Anterior cingulate cortex (tissue), 58 donors: ENCODE data around the gene MIB2.
A peak's percentile ranks its signal among the peaks of the same experiment; 100 is the strongest.

Experiments
- DNase-seq, 58 donors: peaks; one replicate each; lab custom pipeline; 2025; lab: John Stamatoyannopoulos, UW

The MIB2 gene

GRCh38 chr1:1597275-1597930, 17.9 kb upstream of the MIB2 start:
- DNase-seq = no peak

DNA sequence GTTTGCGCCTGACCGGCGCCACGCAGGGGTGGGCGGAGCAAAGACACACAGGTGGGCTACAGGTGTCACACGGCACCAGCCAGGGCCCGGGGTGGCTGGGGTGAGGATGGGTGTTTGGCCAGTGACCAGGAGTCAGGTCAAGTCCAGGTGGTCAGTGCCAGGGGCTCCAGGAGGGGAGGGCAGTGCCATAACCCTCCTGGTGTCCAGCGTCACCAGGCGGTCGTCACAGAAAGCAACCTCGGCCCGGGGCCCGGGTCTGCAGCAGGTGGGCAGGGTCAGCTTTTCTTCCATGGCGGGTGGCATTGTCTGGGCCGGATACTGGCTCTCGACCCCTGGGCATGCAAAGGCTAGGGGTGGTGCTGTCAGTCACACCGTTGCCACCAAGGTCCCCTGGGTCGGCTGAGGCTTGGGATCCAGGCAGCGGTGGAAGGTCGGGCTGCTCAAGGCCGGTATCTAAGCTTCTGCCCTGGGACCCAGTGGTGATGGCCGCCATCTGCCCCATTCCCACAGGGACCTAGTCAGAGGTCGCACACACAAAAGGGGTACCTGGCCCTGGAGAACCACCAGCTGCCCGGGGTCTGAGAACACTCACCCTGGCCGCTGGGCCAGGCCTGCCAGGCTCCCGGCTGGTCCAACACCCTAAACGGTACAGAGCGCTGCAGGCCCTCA, 17.1 kb upstream of the MIB2 start:
- no peak for DNase-seq

- DNase-seq = no peak
Observed at GRCh38 chr1:1598720-1599029, 16.6 kb upstream of the MIB2 start.

- DNase-seq = peak in 6 of 58 donors; percentile 9 to 41 (median 18)
Observed at GRCh38 chr1:1599030-1599934, 16.0 kb upstream of the MIB2 start.

DNA sequence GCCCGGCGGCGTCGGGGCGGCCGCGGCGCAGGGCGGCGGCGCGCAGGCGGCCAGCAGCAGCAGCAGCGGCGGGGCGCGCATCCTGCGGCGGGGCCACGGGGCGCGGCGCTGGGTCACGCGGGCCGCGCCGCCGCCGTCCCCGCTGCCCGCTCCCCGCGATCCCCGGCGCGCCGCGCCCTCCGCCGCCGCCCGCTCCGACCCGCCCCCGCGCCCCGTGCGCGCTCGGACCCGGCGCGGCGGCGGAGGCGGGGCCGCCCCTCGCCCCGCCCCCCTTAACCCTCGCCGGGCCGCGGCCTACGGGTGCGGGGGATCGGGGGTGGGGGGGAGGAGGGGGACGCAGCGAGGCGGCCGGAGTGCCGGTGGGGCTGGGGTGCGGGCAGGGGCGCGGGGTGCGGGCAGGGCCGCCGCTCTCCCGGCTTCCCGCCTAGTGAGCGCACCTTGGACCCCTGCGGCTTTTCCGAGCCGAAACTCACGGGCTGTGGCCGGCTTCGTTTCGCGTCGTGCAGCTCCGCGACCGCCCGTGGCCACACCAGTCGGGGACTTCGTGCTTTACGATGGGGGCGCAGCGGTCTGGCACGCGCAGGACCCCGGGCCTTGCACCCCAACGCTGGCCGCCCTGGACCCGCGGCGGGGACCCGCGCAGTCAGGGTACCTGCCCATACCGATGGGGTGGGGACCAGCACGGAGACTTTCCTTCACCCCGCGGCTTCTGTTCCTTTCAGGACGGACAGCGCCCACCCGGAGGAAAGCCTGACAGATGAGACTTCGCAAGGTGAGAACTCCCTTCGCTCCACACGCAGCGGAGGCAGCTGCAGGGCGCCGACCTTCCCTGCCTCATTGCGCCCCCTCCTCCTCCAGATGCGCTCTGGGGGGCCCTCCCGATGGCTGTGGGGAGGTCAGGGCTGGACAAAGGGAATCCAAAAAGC, 15.1 kb upstream of the MIB2 start, which contains the start of gene FNDC10:
FNDC10 (minus strand) TSS at position 201 of the 926 bp plus-strand sequence; CDS start at position 81, 120 bp downstream.
- DNase-seq = no peak

GRCh38 chr1:1600861-1601563, 14.3 kb upstream of the MIB2 start:
- DNase-seq = no peak

GRCh38 chr1:1601564-1602303, 13.6 kb upstream of the MIB2 start:
- DNase-seq = no peak

GRCh38 chr1:1602304-1602967, 12.9 kb upstream of the MIB2 start:
- no peak for DNase-seq

DNA sequence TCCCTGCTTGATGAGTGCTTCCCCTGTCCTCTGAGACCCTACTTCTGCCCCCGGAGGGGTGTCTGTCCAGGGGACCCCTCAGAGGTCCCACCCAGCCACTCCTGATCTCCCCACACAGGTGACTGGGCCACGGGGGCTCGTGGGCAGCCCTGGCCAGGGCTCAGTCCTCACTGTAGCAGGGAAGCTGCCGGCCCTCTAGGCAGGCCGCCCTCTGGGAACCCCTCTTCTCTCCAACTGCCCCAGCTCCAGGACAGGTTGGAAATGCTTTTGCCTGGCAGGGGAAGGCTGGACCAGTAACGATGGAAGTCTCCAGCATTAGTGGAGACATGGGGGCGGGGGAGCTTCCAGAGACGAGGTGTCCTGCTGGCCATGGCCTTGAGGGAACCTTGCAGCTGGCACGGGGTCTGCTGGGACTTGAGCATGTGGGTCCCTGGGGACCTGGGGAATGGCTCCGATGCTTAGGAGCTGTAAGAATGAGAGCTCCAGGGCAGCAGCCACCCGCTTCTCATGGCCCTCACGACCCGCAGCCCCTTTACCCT, 12.3 kb upstream of the MIB2 start:
- no peak for DNase-seq

GRCh38 chr1:1603671-1604373, 11.5 kb upstream of the MIB2 start:
- DNase-seq = no peak

GRCh38 chr1:1604374-1605033, 10.8 kb upstream of the MIB2 start:
- DNase-seq = no peak

GRCh38 chr1:1605034-1605591, 10.2 kb upstream of the MIB2 start:
- DNase-seq = no peak

DNA sequence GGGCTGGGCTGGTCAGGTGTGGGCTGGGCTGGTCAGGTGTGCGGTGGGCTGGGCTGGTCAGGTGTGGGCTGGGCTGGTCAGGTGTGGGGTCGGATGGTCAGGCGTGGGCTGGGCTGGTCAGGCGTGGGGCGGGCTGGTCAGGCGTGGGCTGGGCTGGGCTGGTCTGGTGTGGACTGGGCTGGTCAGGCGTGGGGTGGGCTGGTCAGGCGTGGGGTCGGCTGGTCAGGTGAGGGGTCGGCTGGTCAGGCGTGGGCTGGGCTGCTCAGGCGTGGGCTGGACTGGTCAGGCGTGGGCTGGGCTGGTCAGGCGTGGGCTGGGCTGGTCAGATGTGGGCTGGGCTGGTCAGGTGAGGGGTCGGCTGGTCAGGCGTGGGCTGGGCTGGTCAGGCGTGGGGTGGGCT, 9.6 kb upstream of the MIB2 start:
- DNase-seq = no peak

- no peak for DNase-seq
Observed at GRCh38 chr1:1606232-1606631, 9.1 kb upstream of the MIB2 start.

DNA sequence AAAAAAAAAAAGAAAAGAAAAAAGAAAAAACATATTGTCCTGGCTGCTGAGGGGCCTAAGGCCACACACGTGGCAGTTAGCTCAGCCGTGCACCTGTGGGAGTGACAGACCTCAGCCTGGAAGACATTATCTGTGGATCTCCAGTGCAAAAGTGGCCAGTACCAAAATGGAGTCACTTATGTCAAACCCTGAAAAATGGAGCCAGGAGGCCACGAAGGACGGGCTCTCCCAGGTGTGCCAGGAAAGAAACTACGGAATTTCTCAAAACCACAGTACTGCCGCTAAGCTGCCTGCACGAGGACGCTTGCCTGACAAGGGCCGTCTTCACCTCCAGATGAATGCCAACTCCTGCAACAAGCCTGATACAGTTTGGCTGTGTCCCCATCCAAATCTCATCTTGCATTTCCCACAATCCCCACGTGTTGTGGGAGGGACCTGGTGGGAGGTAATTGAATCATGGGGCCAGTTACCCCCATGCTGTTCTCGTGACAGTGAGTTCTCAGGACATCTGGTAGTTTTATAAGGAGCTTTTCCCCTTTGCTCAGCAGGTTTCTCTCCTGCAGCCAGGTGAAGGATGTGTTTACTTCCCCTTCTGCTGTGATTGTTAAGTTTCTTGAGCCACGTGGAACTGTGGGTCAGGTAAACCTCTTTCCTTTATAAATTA, 5.3 kb upstream of the MIB2 start:
- no peak for DNase-seq

DNA sequence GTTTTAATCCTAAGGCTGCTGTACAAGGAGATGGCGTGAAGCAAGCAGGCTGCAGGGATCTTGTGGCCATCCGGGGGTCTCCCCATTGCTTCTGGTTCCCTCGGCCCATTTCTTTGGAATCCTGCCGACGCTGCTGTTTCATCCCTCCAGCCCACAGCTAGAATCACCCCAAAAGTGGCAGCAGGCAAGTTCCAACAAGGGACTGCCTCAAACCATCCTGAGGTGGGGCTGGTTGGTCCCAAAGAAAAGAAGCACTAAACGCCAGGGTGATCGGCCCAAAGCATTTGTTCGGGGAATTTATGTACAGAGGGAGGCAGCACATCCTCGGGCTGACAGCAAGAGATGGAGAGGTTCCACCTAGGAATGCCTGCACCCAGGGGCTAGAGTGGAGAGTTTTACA, 4.5 kb upstream of the MIB2 start:
- DNase-seq = no peak
